Body of pancreas (tissue), 4 donors: ENCODE results near the gene ZNF862.

Source experiments
- POLR2A ChIP-seq, 3 donors: fragments of 450-650 bp; IDR thresholded peaks; one replicate each; pipeline ENCODE4 v1.6.1; 2016; ENCODE audit warnings: antibody characterized with exemption in 3 of 3, mild to moderate bottlenecking in 2 of 3
- TF ChIP-seq, protein P1 (sequence below), 7 experiments: fragments of 450-650 bp in 4 of 7; fragments of 200-600 bp in 3 of 7; sonication (generic) in 3 of 7; IDR thresholded peaks; one replicate each; pipeline ENCODE4 v1.5.1; 2016 to 2019; ENCODE audit warnings: antibody characterized with exemption in 7 of 7

DNA sequence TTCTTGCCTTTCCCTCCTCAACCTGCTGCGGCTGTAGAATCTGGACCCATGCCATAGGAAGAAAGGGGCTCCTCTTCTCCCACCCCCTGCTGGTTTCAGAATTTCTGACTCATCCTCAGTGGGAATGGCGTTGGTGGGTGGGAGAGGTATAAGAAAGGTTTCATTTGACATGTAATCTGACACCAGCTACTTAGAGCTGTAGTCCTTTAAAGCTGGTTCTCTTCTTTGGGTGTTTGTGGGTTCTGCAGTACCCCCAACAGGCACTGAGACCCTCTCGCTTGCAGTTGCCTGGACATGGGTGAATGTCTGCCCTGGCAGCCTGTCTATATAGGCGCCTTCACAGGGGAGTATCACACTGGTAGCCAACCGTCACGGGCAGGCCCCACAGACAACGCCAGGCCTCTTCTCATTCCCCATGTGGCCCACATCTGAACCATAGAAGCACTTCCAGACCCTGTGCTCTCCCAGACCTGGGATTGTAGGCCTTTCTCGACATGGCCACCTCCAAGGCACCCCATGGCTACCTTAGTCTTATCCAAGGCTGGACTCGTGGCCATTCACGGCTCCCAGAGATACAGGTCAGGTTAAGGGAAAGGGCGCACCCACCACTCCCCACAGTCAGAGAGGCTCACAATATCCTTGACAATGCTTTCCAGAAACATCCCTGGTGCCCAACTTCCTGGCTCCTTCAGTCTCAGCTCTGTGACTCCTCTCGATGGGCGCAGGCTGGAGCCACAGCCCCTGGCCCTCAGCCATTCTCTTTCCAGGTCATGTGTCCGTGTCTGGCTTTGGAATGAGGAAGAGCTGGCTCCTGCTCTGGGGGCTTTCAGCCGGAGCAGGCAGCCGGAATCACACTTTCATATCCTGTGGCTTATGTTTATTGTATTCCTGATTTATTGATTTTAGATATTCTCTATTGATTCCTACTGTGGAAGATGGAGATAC is 17.5 kb downstream of the ZNF862 start:
- TF ChIP-seq, protein P1, sequence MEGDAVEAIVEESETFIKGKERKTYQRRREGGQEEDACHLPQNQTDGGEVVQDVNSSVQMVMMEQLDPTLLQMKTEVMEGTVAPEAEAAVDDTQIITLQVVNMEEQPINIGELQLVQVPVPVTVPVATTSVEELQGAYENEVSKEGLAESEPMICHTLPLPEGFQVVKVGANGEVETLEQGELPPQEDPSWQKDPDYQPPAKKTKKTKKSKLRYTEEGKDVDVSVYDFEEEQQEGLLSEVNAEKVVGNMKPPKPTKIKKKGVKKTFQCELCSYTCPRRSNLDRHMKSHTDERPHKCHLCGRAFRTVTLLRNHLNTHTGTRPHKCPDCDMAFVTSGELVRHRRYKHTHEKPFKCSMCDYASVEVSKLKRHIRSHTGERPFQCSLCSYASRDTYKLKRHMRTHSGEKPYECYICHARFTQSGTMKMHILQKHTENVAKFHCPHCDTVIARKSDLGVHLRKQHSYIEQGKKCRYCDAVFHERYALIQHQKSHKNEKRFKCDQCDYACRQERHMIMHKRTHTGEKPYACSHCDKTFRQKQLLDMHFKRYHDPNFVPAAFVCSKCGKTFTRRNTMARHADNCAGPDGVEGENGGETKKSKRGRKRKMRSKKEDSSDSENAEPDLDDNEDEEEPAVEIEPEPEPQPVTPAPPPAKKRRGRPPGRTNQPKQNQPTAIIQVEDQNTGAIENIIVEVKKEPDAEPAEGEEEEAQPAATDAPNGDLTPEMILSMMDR (IDR thresholded peaks at IDR 0.05), result no peak
- TF ChIP-seq POLR2A (IDR thresholded peaks at IDR 0.05), result no peak
